Measurements from ENCODE around the gene SYNRG.

DNA sequence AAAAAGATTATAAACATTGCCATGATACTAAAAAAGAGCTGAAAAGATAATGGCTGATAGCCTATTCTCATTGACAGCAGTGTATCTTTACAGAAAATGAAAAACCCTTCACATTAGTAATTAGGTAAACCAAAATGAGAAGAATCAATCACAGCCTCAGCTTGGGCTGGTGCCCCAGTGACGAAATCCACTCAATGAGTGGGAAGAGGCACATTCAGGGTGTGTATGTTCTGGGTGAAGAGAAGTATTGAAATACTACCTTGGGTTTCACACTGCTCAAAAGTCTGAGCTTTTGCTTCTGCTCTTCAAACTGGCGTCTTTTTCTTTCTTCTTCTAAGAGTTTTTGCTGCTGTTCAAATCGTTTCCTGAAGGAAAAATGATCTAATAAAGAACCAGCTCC, 24.2 kb downstream of the SYNRG start:
- TF ChIP-seq POLR2A (IDR thresholded peaks at IDR 0.05; ENCODE audit: low read depth, low read length) = no peak
- TF ChIP-seq POLR2AphosphoS5 (IDR thresholded peaks at IDR 0.05; ENCODE audit: low read depth, low read length) = no peak
- no peak for TF ChIP-seq TAF1 (IDR thresholded peaks at IDR 0.05; ENCODE audit: low read depth, low read length)
- TF ChIP-seq SPI1 (IDR thresholded peaks at IDR 0.05; ENCODE audit: low read depth, low read length) = no peak

Data from GM12891 (cell line).